GM19238 (cell line): ENCODE data around the gene SDHB.

Experiments used
- DNase-seq: peaks from one replicate; pipeline ENCODE4 v3.0.0; 2011; ENCODE audit warnings: low spot score; ENCODE audit not compliant: insufficient read length

The SDHB gene

GRCh38 chr1:17053685-17054410 lies at the start of gene SDHB:
SDHB (minus strand) TSS chr1:17054032; CDS start chr1:17054019, 13 bp downstream.
- DNase-seq = peak; percentile 95

GRCh38 chr1:17102232-17102631 lies 48.4 kb upstream of the SDHB start:
- no peak for DNase-seq

GRCh38 chr1:17101261-17101660 lies 47.4 kb upstream of the SDHB start:
- no peak for DNase-seq

- DNase-seq = no peak
Observed at GRCh38 chr1:17099616-17100340, 45.9 kb upstream of the SDHB start.

- DNase-seq = no peak
Observed at GRCh38 chr1:17098446-17099317, 44.9 kb upstream of the SDHB start.

- no peak for DNase-seq
Observed at GRCh38 chr1:17097787-17098186, 44.0 kb upstream of the SDHB start.

GRCh38 chr1:17097147-17097546 lies 43.3 kb upstream of the SDHB start:
- DNase-seq = no peak

GRCh38 chr1:17096584-17096983 lies 42.8 kb upstream of the SDHB start:
- DNase-seq = no peak

GRCh38 chr1:17095141-17095540 lies 41.3 kb upstream of the SDHB start:
- no peak for DNase-seq

GRCh38 chr1:17094664-17095063 lies 40.8 kb upstream of the SDHB start:
- DNase-seq = no peak

GRCh38 chr1:17093822-17094393 lies 40.1 kb upstream of the SDHB start:
- DNase-seq = no peak

- DNase-seq = no peak
Observed at GRCh38 chr1:17091252-17091651, 37.4 kb upstream of the SDHB start.

GRCh38 chr1:17089506-17089905 lies 35.7 kb upstream of the SDHB start:
- DNase-seq = no peak

- DNase-seq = no peak
Observed at GRCh38 chr1:17086751-17087150, 32.9 kb upstream of the SDHB start.

- DNase-seq = no peak
Observed at GRCh38 chr1:17084787-17085186, 31.0 kb upstream of the SDHB start.

- DNase-seq = no peak
Observed at GRCh38 chr1:17082761-17083160, 28.9 kb upstream of the SDHB start.

GRCh38 chr1:17081439-17081838 lies 27.6 kb upstream of the SDHB start:
- DNase-seq = no peak

GRCh38 chr1:17080880-17081279 lies 27.0 kb upstream of the SDHB start:
- DNase-seq = no peak

GRCh38 chr1:17080085-17080759 lies 26.4 kb upstream of the SDHB start:
- no peak for DNase-seq

- no peak for DNase-seq
Observed at GRCh38 chr1:17078991-17079868, 25.4 kb upstream of the SDHB start.
